A673 (cell line): ENCODE results near the gene UBE2E1. TPM values are rescaled to one million over a fixed set of nuclear protein-coding genes. Genes with fewer than 3 reads are reported as not detected.
"Not testable (repeated sequence)": the region's sequence is repeated elsewhere in the genome, so short reads cannot be mapped to it uniquely, and the experiment has no call there.

ENCODE experiments used
- BruUV-seq: library from RNA; stranded (reverse); fragments of 400-500 nt; replicated peaks from 2 replicates; lab custom pipeline; 2021; lab: Mats Ljungman, UMichigan
- CTCF ChIA-PET: fragments of 300-600 bp; sonication (Branson Sonifier 250); formaldehyde crosslinking; loops from one replicate; lab custom pipeline; 2022; ENCODE audit warnings: antibody characterized with exemption; lab: Charles Lee
- POLR2A ChIA-PET: fragments of 300-600 bp; sonication (Branson Sonifier 250); formaldehyde crosslinking; loops from one replicate; lab custom pipeline; 2022; ENCODE audit warnings: antibody characterized with exemption; ENCODE audit not compliant: low non-redundant PET; lab: Charles Lee
- DNase-seq: peaks from one replicate; pipeline ENCODE4 v3.0.0-alpha.2; 2015; ENCODE audit warnings: low spot score
- H3K27ac ChIP-seq: fragments of 200-600 bp; sonication (generic); 2 replicates; pipeline ENCODE4 v1.5.1; 2016; ENCODE audit warnings: mixed run types, low read depth, mild to moderate bottlenecking, mixed read lengths, antibody characterized with exemption, low read length; ENCODE audit not compliant: poor library complexity, severe bottlenecking
- H3K27me3 ChIP-seq: fragments of 200-600 bp; sonication (generic); replicated peaks from 2 replicates; pipeline ENCODE4 v1.6.1; 2017; ENCODE audit warnings: mixed run types, low read depth, mild to moderate bottlenecking, mixed read lengths, antibody characterized with exemption, low read length; ENCODE audit not compliant: insufficient read depth, poor library complexity
- H3K36me3 ChIP-seq: fragments of 200-600 bp; sonication (generic); 2 replicates; pipeline ENCODE4 v1.6.1; 2016; ENCODE audit warnings: mixed run types, mild to moderate bottlenecking, mixed read lengths, antibody characterized with exemption, low read length; ENCODE audit not compliant: insufficient read depth, poor library complexity, severe bottlenecking
- H3K4me1 ChIP-seq: fragments of 200-600 bp; sonication (generic); 2 replicates; pipeline ENCODE4 v1.6.1; 2017; ENCODE audit warnings: mixed run types, mild to moderate bottlenecking, mixed read lengths, antibody characterized with exemption, low read length; ENCODE audit not compliant: insufficient read depth, poor library complexity, severe bottlenecking
- H3K4me3 ChIP-seq: fragments of 200-600 bp; sonication (generic); 2 replicates; pipeline ENCODE4 v1.5.1; 2016; ENCODE audit warnings: low read depth, mixed run types, mild to moderate bottlenecking, mixed read lengths, low read length; ENCODE audit not compliant: poor library complexity, severe bottlenecking
- H3K9me3 ChIP-seq: fragments of 200-600 bp; sonication (generic); 2 replicates; pipeline ENCODE4 v1.6.1; 2016; ENCODE audit warnings: mixed run types, low read depth, mild to moderate bottlenecking, mixed read lengths, antibody characterized with exemption, low read length; ENCODE audit not compliant: poor library complexity, severe bottlenecking
- CTCF ChIP-seq: fragments of 300-800, 200-600 bp; sonication (generic); conservative IDR thresholded peaks from 2 replicates; pipeline ENCODE4 v1.5.1; 2017; ENCODE audit warnings: low read depth, mild to moderate bottlenecking, antibody characterized with exemption, low read length, moderate library complexity, mixed read lengths
- EZH2 ChIP-seq: fragments of 200-600 bp; sonication (generic); IDR thresholded peaks from 2 replicates; pipeline ENCODE4 v1.6.1; 2017; ENCODE audit warnings: borderline replicate concordance, low read depth, mild to moderate bottlenecking, mixed read lengths, antibody characterized with exemption, low read length; ENCODE audit not compliant: poor library complexity, severe bottlenecking
- intact Hi-C: fragments of 100-400 bp; cut with micrococcal nuclease; formaldehyde crosslinking; loops from one replicate; pipeline ENCODE4 v1.10.0; 2022; ENCODE audit not compliant: unreplicated experiment
- total RNA-seq: library from RNA; stranded (reverse); gene quantifications from 2 replicates; pipeline ENCODE4 v1.2.3, GENCODE V29; 2021

UBE2E1 gene
- total RNA-seq, 1 experiment from 2014 or later = 144 TPM

GRCh38 chr3:23869977-23870662, 64.4 kb downstream of the UBE2E1 start:
- ChIA-PET POLR2A (no interaction called here), CTCF (no interaction called here)
- Histone ChIP-seq H3K4me1 (peaks cover 10% of the 10 kb centered on the region), H3K36me3 (no peaks in the 10 kb centered on the region), H3K4me3 (no peak overlapping the region), H3K9me3 (no peaks in the 10 kb centered on the region), H3K27ac (no peak overlapping the region), H3K27me3 (no peaks in the 10 kb centered on the region)
- DNase-seq = no peak
- TF ChIP-seq CTCF (no peak), EZH2 (no peak)
- intact Hi-C loops = loop anchor here (10.0 kb wide), 1 partner anchor 665 kb away; the partner anchor contains the start of gene UBE2E2
- BruUV-seq = no TSS peak

GRCh38 chr3:23870663-23871043, 64.9 kb downstream of the UBE2E1 start:
- CTCF ChIA-PET, H3K9me3 ChIP-seq: not testable (repeated sequence)

GRCh38 chr3:23871361-23871760, 65.6 kb downstream of the UBE2E1 start:
- H3K27ac ChIP-seq, H3K4me3 ChIP-seq, BruUV-seq, CTCF ChIA-PET, H3K9me3 ChIP-seq, H3K36me3 ChIP-seq, DNase-seq, POLR2A ChIA-PET, H3K27me3 ChIP-seq: not testable (repeated sequence)
- intact Hi-C loops = loop anchor here (10.0 kb wide), 1 partner anchor 667 kb away; the partner anchor contains the start of gene UBE2E2
- H3K4me1 ChIP-seq = peaks cover 16% of the 10 kb centered on the region

More at GRCh38 chr3:23870663-23871043, 64.9 kb downstream of the UBE2E1 start:
- H3K36me3 ChIP-seq, H3K27me3 ChIP-seq, H3K4me3 ChIP-seq, DNase-seq, POLR2A ChIA-PET, H3K27ac ChIP-seq, BruUV-seq: not testable (repeated sequence)
- intact Hi-C loops = loop anchor here (10.0 kb wide), 1 partner anchor 666 kb away; the partner anchor contains the start of gene UBE2E2
- H3K4me1 ChIP-seq = peaks cover 15% of the 10 kb centered on the region

- peaks cover 25% of the 10 kb centered on the region for H3K4me1 ChIP-seq
- H3K9me3 ChIP-seq = no peaks in the 10 kb centered on the region
- no TSS peak for BruUV-seq
- no peaks in the 10 kb centered on the region for H3K36me3 ChIP-seq
- no peak overlapping the region for H3K27ac ChIP-seq
- POLR2A ChIA-PET = no interaction called here
- H3K27me3 ChIP-seq = no peaks in the 10 kb centered on the region
- no peak for TF ChIP-seq EZH2
- TF ChIP-seq CTCF = no peak
- no peak for DNase-seq
- CTCF ChIA-PET = no interaction called here
- no peak overlapping the region for H3K4me3 ChIP-seq
- intact Hi-C loops = loop anchor here (10.0 kb wide), 1 partner anchor 668 kb away; the partner anchor contains the start of gene UBE2E2
These were observed 66.6 kb downstream of the UBE2E1 start for GRCh38 chr3:23872330-23872729.
